A673 (cell line): ENCODE measurements around the gene PEPD. TPM values are rescaled to one million over a fixed set of nuclear protein-coding genes. Genes with fewer than 3 reads are reported as not detected.

Source experiments
- BruUV-seq: library from RNA; stranded (reverse); fragments of 400-500 nt; replicated peaks from 2 replicates; lab custom pipeline; 2021; lab: Mats Ljungman, UMichigan
- CTCF ChIA-PET: fragments of 300-600 bp; sonication (Branson Sonifier 250); formaldehyde crosslinking; loops from one replicate; lab custom pipeline; 2022; ENCODE audit warnings: antibody characterized with exemption; lab: Charles Lee
- POLR2A ChIA-PET: fragments of 300-600 bp; sonication (Branson Sonifier 250); formaldehyde crosslinking; loops from one replicate; lab custom pipeline; 2022; ENCODE audit warnings: antibody characterized with exemption; ENCODE audit not compliant: low non-redundant PET; lab: Charles Lee
- DNase-seq: peaks from one replicate; pipeline ENCODE4 v3.0.0-alpha.2; 2015; ENCODE audit warnings: low spot score
- H3K27ac ChIP-seq: fragments of 200-600 bp; sonication (generic); 2 replicates; pipeline ENCODE4 v1.5.1; 2016; ENCODE audit warnings: mixed run types, low read depth, mild to moderate bottlenecking, mixed read lengths, antibody characterized with exemption, low read length; ENCODE audit not compliant: poor library complexity, severe bottlenecking
- H3K27me3 ChIP-seq: fragments of 200-600 bp; sonication (generic); replicated peaks from 2 replicates; pipeline ENCODE4 v1.6.1; 2017; ENCODE audit warnings: mixed run types, low read depth, mild to moderate bottlenecking, mixed read lengths, antibody characterized with exemption, low read length; ENCODE audit not compliant: insufficient read depth, poor library complexity
- H3K36me3 ChIP-seq: fragments of 200-600 bp; sonication (generic); 2 replicates; pipeline ENCODE4 v1.6.1; 2016; ENCODE audit warnings: mixed run types, mild to moderate bottlenecking, mixed read lengths, antibody characterized with exemption, low read length; ENCODE audit not compliant: insufficient read depth, poor library complexity, severe bottlenecking
- H3K4me1 ChIP-seq: fragments of 200-600 bp; sonication (generic); 2 replicates; pipeline ENCODE4 v1.6.1; 2017; ENCODE audit warnings: mixed run types, mild to moderate bottlenecking, mixed read lengths, antibody characterized with exemption, low read length; ENCODE audit not compliant: insufficient read depth, poor library complexity, severe bottlenecking
- H3K4me3 ChIP-seq: fragments of 200-600 bp; sonication (generic); 2 replicates; pipeline ENCODE4 v1.5.1; 2016; ENCODE audit warnings: low read depth, mixed run types, mild to moderate bottlenecking, mixed read lengths, low read length; ENCODE audit not compliant: poor library complexity, severe bottlenecking
- H3K9me3 ChIP-seq: fragments of 200-600 bp; sonication (generic); 2 replicates; pipeline ENCODE4 v1.6.1; 2016; ENCODE audit warnings: mixed run types, low read depth, mild to moderate bottlenecking, mixed read lengths, antibody characterized with exemption, low read length; ENCODE audit not compliant: poor library complexity, severe bottlenecking
- CTCF ChIP-seq: fragments of 300-800, 200-600 bp; sonication (generic); conservative IDR thresholded peaks from 2 replicates; pipeline ENCODE4 v1.5.1; 2017; ENCODE audit warnings: low read depth, mild to moderate bottlenecking, antibody characterized with exemption, low read length, moderate library complexity, mixed read lengths
- EZH2 ChIP-seq: fragments of 200-600 bp; sonication (generic); IDR thresholded peaks from 2 replicates; pipeline ENCODE4 v1.6.1; 2017; ENCODE audit warnings: borderline replicate concordance, low read depth, mild to moderate bottlenecking, mixed read lengths, antibody characterized with exemption, low read length; ENCODE audit not compliant: poor library complexity, severe bottlenecking
- intact Hi-C: fragments of 100-400 bp; cut with micrococcal nuclease; formaldehyde crosslinking; loops from one replicate; pipeline ENCODE4 v1.10.0; 2022; ENCODE audit not compliant: unreplicated experiment
- total RNA-seq: library from RNA; stranded (reverse); gene quantifications from 2 replicates; pipeline ENCODE4 v1.2.3, GENCODE V29; 2021

The PEPD gene
- total RNA-seq, 1 experiment from 2014 or later = 82.2 TPM

GRCh38 chr19:33379151-33379829, 142.3 kb downstream of the PEPD start:
- no TSS peak for BruUV-seq
- intact Hi-C loops = no loop called here
- Histone ChIP-seq H3K4me1 (peaks cover 28% of the 10 kb centered on the region), H3K27ac (no peak overlapping the region), H3K4me3 (no peak overlapping the region), H3K27me3 (no peaks in the 10 kb centered on the region), H3K36me3 (peaks cover 36% of the 10 kb centered on the region), H3K9me3 (no peaks in the 10 kb centered on the region)
- POLR2A ChIA-PET = no interaction called here
- no peak for DNase-seq
- TF ChIP-seq EZH2 = no peak
- TF ChIP-seq CTCF = no peak
- CTCF ChIA-PET = no interaction called here

- Histone ChIP-seq H3K27ac (no peak overlapping the region), H3K4me3 (no peak overlapping the region), H3K4me1 (peaks cover 28% of the 10 kb centered on the region), H3K27me3 (no peaks in the 10 kb centered on the region), H3K36me3 (peaks cover 27% of the 10 kb centered on the region), H3K9me3 (no peaks in the 10 kb centered on the region)
- TF ChIP-seq CTCF (no peak), EZH2 (no peak)
- ChIA-PET CTCF (no interaction called here), POLR2A (no interaction called here)
- no peak for DNase-seq
- intact Hi-C loops = no loop called here
- no TSS peak for BruUV-seq
These were observed 143.8 kb downstream of the PEPD start for GRCh38 chr19:33377586-33378475.

GRCh38 chr19:33376941-33377557, 144.5 kb downstream of the PEPD start:
- TF ChIP-seq EZH2 (no peak), CTCF (no peak)
- peaks cover 27% of the 10 kb centered on the region for H3K36me3 ChIP-seq
- H3K9me3 ChIP-seq = no peaks in the 10 kb centered on the region
- no peak overlapping the region for H3K27ac ChIP-seq
- no peak overlapping the region for H3K4me3 ChIP-seq
- POLR2A ChIA-PET = no interaction called here
- CTCF ChIA-PET = no interaction called here
- no peak for DNase-seq
- intact Hi-C loops = no loop called here
- no peaks in the 10 kb centered on the region for H3K27me3 ChIP-seq
- H3K4me1 ChIP-seq = peaks cover 28% of the 10 kb centered on the region
- no TSS peak for BruUV-seq
